GM10847 (cell line): ENCODE measurements around the gene OR2T4.

Experiments
- POLR2A ChIP-seq: IDR thresholded peaks from 2 replicates; pipeline ENCODE4 v1.6.1; 2011; ENCODE audit not compliant: insufficient read length; ENCODE audit errors: extremely low read depth

The OR2T4 gene, protein sequence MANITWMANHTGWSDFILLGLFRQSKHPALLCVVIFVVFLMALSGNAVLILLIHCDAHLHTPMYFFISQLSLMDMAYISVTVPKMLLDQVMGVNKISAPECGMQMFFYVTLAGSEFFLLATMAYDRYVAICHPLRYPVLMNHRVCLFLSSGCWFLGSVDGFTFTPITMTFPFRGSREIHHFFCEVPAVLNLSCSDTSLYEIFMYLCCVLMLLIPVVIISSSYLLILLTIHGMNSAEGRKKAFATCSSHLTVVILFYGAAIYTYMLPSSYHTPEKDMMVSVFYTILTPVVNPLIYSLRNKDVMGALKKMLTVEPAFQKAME

DNA sequence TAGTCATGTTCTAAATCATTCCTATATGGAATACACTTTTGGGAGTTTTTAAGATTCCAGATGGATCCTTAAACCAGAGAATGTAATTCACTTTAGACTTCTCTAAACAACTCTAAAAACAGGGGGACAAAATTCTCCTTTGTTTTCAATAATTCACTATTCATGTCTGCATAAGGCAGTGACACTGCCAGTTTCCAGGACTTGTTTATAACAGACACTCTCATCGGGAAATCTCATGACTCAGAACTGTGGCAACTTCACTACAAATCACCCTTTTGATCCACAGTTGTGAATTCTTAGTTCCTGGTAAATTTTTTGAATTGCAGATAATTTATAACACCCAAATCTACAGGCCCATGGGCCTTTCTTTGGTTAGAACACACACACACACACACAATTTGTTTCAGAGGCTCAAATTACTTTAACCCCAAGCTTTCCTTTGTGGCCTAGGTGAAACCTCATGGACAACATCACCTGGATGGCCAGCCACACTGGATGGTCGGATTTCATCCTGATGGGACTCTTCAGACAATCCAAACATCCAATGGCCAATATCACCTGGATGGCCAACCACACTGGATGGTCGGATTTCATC lies at the start of gene OR2T4:
Gene OR2T4 (plus strand): TSS at position 545 of the 595 bp plus-strand sequence. CDS start 0 bp downstream, at position 545.
- TF ChIP-seq POLR2A = no peak

DNA sequence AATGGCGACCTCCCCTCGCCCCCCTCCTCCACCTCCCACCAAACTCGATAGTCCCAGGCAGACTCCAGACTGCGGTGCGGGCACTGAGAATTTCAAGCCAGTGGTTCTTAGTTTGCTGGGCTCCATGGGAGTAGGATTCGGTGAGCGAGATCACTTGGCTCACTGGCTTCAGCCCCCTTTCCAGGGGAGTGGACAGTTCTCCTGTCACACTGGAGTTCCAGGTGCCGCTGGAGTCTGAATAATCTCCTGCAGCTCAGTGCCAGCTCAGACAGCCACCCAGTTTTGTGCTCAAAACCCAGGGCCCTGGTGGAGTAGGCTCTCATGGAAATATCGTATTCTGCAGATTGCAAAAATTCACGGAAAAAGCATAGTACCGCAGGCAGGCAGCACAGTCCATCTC lies 44.7 kb upstream of the OR2T4 start:
- TF ChIP-seq POLR2A = no peak

DNA sequence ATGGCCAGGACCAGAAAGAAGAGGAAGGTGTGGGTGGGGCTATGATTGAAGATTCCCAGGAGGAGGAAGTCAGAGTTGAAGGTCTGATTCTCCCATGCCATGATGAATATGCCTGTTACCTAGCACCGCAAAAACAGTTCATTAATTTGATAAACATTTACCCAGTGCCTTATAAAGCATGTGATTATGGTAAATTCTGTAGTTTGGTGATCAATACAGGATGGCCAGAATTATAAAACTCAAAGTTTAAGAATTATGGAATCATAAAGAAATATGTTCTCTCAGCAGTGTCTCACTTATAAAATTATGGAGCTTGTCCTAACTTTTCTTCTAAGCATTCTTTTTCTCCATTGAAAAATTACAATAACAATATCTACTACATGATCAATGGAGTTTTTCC lies 37.0 kb upstream of the OR2T4 start, which contains the start of gene OR2M7:
Gene OR2M7 (minus strand): TSS at position 101 of the 400 bp plus-strand sequence. CDS start 0 bp downstream, at position 101.
- no peak for TF ChIP-seq POLR2A

DNA sequence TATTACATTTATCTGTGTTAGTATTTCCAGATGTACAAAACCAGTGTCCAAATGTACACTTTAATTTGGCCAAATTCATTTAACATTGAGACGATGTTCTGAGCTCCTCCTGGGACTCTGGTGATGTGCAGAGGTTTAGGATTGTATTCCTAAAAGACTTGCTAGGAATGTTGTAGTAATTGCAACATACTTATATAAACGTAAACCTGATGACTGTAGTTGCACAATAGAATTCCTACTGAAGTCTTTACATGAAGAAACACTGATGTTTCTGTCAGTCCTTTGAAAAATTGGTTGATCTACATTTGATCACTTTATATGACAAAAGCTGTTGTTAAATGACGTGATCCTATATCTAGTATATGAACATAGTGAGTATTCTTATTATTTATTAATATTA lies 18.0 kb upstream of the OR2T4 start:
- TF ChIP-seq POLR2A = no peak

DNA sequence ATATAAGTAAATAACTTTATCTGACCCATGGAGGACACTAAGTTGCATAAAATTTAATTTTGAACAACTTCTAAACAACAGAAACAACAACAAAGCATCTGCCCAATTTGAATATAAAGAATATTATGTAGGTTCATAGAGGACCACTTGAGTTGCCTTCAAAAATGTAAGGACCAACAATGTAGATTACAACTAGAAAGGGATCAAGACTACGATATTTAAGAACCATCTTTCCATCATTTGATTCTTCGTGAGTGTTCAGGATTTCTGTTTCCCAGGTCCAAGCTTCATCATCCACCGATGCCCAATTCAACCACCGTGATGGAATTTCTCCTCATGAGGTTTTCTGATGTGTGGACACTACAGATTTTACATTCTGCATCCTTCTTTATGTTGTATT lies 13.0 kb upstream of the OR2T4 start, which contains the start of gene OR14C36:
Gene OR14C36 (plus strand): TSS at position 301 of the 400 bp plus-strand sequence. CDS start 0 bp downstream, at position 301.
- TF ChIP-seq POLR2A = no peak

DNA sequence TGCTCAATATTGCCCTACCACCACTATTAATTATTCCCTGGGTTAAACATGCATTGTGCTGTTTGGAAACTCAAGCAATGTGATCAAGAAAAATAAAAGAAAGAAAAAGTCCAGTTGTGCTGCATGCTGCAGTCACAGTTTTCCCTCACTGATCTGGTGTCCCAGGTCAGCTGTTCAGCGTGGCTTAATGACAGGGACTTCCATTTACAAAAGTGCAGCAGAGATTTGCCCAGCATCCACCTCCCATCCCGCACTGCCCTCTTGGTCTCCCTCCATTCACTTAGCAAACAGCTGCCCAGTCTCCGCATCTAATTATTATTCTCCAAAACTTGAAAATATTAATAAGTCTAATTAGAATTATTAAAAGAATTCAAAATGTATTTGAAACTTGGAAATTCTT lies 2.0 kb upstream of the OR2T4 start:
- no peak for TF ChIP-seq POLR2A

DNA sequence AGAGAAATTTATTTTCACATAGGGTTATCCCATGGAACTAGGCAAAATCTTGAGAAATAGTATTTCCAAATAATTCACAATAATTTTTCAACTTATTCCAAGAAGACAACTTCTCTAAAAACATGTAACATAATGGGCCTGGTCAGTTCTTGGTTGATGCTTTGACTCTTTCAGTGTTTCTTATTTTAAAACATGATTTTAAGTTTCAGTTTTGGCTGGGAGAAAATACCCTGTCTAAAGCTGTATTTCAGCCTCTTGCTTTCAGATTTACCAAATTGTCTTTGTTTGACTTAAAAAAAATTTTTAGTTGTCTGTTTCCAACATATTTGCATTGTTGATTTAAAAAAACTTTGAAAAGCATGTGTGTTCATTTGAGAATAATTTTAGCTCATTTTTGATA lies 5.1 kb downstream of the OR2T4 start:
- TF ChIP-seq POLR2A = no peak

DNA sequence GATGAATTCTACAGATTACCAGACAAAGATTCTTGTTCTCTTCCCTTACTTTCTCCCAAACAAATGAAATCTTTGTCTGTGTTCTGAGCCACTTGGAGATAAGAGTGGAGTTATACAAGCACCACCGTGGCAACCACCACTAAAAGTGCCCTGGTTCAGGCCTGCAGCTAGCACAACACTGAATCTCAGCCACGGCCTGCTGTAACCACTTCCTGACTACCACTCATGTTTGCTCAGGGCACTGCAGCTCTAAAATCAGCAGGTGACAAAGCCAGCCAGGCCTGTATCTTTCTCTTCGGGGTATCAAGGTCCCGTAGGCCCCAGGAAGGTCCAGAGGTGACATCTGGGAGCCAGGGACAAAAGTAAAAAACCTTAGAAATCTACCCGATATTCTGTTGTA lies 10.9 kb downstream of the OR2T4 start:
- TF ChIP-seq POLR2A = no peak

DNA sequence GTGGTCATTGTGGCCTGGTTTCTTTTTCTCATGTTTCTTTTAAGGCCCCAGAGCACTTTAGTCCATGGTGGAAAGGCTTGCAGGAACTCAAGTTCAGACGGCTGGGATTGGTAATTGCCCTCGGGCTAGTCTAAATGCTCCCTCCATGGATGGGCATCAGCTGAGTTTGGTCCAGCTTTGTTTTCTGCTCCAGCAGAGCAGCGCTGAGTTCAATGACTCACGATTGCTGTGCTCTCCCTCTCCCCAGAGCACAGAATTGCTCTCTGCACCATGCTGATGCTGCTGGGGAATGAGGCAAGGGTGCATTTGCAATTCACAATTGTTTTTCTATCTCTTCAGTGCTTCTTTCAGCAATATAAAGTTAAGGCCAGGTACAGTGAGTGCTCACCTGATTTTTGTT lies 12.3 kb downstream of the OR2T4 start:
- TF ChIP-seq POLR2A = no peak

DNA sequence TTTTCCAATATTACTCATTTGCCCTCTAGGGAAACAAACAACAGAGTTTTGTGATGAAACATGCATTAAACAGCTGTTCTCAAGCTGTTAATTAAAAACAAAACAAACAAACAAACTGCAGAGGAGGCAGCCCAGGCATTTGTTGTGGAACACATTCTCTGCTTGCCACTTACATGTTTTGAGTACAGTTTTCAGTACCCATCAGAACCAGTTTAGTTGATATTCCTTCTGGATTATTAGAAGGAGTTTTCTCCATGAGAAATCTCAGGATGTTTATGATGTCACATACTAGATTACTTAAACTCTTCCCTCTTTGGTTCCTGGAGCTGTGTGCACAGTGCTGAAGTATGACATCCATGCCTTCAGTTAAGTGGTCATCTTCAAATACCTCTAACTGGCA lies 14.0 kb downstream of the OR2T4 start, which contains the start of gene OR2T6:
Gene OR2T6 (plus strand): TSS at position 301 of the 400 bp plus-strand sequence. CDS start 11,863 bp downstream, outside the sequence.
- TF ChIP-seq POLR2A = no peak

DNA sequence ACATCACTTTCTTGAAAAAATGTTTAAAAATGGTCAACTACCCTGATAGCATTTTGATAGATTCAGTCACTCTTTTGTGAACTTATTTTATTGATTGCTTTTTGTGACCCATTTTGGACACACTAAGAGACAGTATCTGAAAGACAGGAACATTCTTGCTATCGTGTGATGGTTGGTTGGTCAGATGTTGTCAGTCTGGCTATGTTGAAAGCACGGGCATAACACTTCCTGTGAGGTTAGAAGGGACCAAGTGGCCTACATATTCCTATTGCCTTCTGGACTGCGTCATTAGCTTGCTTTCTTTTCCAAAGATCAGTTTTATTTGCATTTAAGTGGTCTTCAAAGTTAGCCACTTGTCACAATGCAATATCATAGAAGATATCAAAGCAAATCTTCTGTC lies 15.5 kb downstream of the OR2T4 start:
- TF ChIP-seq POLR2A = no peak

DNA sequence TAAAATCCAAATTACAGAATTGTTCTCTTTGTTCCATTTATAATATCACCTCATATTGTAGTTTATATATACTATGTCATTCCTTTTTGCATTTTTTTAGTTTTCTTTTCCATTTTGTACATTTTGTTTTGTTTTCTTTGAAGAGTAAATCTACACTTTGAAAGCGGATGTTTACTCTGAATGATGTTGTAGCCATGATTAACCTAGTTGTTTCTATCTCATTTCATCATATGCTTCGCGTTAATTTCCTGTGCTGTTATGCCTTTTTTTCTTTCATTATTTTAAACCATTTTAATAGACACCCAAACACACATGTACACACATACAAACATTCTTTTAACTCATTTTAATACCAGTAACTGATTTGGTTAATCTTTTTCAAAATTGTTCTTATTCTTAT lies 19.4 kb downstream of the OR2T4 start:
- TF ChIP-seq POLR2A = no peak

DNA sequence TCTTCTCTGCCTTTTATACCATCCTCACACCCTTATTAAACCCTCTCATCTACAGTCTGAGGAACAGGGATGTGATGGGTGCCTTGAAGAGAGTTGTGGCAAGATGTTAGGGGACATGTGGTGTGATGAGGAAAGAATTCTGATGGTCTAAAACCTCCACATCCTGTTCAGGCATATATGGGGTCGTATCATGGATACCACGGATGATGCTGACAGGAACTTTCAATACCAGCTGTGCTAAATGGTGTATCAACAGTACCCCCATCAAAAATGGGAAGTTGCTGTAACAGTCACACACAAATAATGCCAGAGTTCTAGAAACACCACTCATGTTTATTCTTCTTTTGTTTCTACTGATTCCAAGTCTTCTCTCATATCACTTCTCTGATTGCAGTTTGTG lies 27.0 kb downstream of the OR2T4 start:
- no peak for TF ChIP-seq POLR2A

DNA sequence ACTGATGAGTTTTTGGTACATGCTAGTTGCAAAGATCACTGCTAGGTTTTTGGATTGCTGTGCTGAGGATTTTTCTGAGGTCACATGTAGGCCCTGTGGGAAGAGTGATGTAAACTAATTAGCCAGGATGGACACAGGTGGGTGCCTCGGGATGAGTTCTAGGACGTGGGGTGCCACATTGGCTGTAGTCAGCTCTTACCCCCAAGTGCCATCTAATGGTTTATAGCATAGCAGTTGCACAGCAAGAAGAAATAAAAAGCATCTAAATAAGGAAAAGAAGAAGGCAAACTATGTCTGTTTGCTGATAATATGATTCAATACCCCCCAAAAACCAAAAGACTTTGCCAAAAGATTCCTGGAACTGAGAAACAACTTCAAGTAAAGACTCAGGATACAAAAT lies 31.6 kb downstream of the OR2T4 start:
- TF ChIP-seq POLR2A = no peak

DNA sequence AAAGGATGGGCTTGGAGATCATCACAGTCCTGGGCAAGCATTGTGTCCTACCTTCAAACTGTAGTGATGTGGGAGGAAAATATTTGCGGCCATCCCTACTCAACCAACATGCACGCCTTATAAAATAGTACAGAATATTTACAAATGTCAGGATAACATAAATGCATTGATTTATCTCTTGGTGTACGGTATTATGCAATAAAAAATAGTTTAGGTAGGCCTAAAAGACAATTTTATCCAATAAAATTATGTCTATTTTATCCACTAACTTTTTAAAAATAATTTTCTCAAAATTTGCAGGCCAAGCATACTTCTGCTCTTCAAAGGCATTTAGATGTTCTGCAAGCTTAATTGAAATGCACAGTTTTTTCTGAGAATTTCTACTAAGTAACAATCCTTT lies 41.3 kb downstream of the OR2T4 start, which contains the start of gene OR2T1:
Gene OR2T1 (plus strand): TSS at position 301 of the 400 bp plus-strand sequence. CDS start 3,100 bp downstream, outside the sequence.
- TF ChIP-seq POLR2A = no peak

DNA sequence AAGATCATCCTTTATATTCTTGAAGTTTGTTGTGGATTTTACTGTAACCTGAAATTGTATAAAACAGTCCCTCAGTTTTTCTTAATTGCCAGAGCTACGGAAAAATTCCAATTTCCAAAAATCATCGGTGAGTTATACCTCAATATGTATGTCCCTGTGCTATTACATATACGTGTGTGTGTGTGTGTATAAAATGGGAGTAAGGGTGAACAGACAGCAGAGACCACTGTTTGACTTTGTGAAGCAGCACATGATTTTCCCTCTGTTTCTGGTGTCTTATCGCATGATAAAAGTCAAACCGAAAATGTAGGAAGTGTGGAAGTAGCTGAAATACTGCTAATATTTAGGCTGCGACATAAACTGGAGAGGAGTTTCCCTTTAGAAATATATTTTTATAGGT lies 42.6 kb downstream of the OR2T4 start:
- TF ChIP-seq POLR2A = no peak
